NB4 (cell line): ENCODE results near the gene SOCS7.

ENCODE experiments used
- DNase-seq: peaks from one replicate; pipeline ENCODE4 v3.0.0; 2010; ENCODE audit warnings: low read depth
- H3K4me3 ChIP-seq: one replicate; pipeline ENCODE4 v1.5.1; 2011; ENCODE audit warnings: mild to moderate bottlenecking, low read depth, low read length, moderate library complexity
- MYC ChIP-seq: IDR thresholded peaks from 2 replicates; pipeline ENCODE4 v1.6.1; 2011; ENCODE audit warnings: low read depth, low read length
- POLR2A ChIP-seq: IDR thresholded peaks from 2 replicates; pipeline ENCODE4 v1.6.1; 2011; ENCODE audit warnings: mild to moderate bottlenecking; ENCODE audit not compliant: insufficient read length; ENCODE audit errors: extremely low read depth
- TF ChIP-seq, protein P1 (sequence below): IDR thresholded peaks from 2 replicates; pipeline ENCODE4 v1.6.1; 2011; ENCODE audit warnings: low read depth, low read length
- TF ChIP-seq, protein P2 (sequence below): IDR thresholded peaks from one replicate; pipeline ENCODE4 v1.5.1; 2012; ENCODE audit warnings: low read depth, low read length

Gene SOCS7

DNA sequence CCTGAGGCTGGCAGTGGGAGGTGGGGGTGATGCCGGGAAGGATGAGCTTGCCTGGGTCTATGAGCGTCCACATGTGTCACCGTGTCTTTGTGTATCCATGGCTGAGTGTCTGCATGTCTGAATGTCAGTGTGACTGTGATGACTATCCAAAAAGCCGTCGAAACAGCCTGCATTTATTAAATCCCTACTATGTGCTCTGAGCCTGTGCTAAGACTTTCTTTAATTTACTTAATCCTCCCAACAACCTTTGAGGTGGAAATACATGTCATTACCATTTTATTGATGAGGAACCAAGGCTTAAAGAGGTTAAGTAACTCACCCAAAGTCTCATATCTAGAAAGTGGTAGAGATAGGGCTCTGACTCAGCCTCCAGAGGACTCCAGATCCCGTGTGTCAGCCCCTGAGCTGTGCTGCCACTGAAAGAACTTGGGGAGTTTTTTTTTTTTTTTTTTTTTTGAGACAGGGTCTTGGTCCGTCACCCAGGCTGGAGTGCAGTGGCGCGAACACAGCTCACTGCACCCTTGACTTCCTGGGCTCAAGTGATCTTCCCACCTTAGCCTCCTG lies 96.6 kb downstream of the SOCS7 start:
- no peak for DNase-seq
- H3K4me3 ChIP-seq = no peak overlapping the region
- TF ChIP-seq POLR2A = no peak
- TF ChIP-seq MYC = no peak
- TF ChIP-seq, protein P1, sequence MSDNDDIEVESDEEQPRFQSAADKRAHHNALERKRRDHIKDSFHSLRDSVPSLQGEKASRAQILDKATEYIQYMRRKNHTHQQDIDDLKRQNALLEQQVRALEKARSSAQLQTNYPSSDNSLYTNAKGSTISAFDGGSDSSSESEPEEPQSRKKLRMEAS = no peak
- TF ChIP-seq, protein P2, sequence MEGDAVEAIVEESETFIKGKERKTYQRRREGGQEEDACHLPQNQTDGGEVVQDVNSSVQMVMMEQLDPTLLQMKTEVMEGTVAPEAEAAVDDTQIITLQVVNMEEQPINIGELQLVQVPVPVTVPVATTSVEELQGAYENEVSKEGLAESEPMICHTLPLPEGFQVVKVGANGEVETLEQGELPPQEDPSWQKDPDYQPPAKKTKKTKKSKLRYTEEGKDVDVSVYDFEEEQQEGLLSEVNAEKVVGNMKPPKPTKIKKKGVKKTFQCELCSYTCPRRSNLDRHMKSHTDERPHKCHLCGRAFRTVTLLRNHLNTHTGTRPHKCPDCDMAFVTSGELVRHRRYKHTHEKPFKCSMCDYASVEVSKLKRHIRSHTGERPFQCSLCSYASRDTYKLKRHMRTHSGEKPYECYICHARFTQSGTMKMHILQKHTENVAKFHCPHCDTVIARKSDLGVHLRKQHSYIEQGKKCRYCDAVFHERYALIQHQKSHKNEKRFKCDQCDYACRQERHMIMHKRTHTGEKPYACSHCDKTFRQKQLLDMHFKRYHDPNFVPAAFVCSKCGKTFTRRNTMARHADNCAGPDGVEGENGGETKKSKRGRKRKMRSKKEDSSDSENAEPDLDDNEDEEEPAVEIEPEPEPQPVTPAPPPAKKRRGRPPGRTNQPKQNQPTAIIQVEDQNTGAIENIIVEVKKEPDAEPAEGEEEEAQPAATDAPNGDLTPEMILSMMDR = no peak

DNA sequence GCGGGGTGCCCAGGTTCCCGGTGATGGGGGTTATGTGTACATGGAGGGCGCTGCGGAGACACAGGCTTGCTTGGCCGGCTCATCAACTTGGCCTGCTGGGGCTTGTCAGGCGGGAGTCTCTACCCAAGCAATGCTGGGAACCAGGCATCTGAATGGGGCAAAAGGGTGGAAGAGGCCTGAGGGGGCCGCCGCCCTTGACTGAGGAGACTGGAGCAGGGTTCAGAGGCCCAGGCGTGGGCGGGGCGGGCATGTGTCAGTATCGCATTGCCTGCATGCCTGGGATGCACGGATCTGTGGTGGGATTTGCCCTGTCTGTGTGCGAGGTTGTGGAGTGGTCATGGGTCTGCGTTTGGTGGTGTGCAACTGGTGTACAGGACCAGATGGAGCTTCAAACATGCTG lies 97.7 kb downstream of the SOCS7 start:
- DNase-seq = no peak

DNA sequence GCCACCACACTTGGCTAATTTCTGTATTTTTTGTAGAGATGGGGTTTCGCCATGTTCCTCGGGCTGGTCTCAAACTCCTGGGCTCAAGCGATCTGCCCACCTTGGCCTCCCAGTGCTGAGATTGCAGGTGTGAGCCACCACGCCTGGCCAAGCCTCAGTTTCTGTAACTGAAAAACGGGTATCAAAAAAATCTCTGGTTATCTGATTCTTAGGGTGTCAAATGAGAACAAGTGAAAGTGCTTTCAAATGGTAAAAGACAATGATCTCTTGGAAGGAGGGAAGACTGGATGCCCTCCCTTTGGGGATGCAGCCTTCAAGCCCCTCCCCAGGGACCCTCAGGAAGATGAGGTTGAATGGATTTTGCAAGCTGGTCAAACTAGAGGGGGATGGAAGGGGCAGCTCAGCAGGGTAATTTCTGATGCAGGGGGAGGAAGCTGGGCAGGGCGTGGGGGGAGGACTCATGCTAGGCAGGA lies 98.9 kb downstream of the SOCS7 start:
- no peak for TF ChIP-seq POLR2A
- TF ChIP-seq MYC = no peak
- TF ChIP-seq, protein P2 = no peak
- no peak overlapping the region for H3K4me3 ChIP-seq
- peak; percentile 35 for DNase-seq

More for the DNA sequence above, 97.7 kb downstream of the SOCS7 start:
- H3K4me3 ChIP-seq = no peak overlapping the region
- TF ChIP-seq, protein P1 = no peak

DNA sequence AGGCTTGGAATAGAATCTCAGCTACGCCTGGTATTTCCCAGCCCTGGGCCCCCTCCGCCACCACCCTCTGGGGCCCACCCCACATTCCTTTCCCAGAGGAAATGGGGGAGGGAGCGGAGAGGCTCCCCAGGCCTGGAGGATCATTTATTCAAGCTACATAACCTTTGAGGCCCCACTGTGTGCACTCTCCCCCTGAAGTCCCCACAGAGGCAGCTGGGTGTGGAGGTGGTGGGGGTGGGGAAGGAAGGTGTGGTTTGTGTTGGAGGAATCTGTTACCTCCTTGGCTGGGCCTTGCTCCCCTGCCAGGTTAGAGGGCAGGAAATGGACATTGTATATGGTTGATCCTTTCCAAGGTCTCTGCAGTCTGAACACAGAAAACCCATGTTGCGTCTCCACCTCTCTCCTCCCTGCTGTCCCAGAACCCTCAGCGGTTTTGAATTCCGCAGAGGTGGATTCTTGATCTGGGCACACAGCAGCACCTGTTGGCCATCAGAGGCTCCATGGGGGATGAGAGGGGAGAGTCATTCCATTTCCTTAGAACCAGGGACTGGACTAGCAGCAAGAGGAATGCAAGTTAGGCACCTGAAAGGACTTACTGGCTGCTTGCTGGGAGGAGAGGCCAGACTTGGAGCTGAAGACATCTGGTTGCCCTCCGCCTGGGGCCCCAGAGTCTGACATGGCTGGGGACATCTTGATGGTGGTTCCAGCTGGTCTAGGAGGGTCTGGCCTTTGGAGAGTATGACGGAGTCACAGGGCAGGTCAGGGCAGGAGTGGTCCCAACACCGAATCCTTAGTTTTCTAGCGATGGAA lies 99.6 kb downstream of the SOCS7 start:
- DNase-seq = no peak
- H3K4me3 ChIP-seq = no peak overlapping the region

DNA sequence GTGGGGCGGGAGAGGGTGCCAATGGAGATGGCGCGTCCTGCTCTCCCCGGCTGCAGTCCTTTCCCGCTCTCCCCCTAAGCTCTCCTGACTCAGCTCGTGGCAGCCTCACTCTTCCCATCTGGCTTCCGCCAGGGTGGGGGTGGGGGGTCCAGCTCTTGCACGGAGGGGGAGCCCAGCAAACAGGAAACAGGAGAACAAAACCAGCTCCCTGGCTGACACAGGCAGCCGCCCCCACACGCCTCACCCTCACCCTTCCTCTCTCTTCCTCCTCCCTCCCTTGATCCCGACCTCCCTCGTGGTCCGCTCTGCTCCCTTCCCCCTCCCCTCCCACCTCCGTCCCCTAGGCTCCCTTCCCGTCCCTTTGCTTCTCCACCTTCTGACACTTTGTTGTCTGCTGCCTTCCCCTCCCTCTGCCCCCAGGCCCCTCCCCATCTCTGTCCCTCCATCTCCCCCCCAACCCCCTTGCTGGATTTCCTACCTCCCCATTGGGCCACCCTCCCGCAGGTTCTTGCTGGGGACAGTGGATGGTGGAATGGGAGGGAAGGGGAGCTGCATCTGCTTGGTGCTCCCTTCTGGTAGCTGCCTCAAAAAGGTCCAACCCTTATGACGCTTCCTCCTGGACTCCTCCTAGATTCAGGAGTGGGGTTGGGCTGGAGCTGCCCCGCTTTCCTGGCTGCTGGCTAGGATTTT lies 100.3 kb downstream of the SOCS7 start:
- no peak overlapping the region for H3K4me3 ChIP-seq
- TF ChIP-seq POLR2A = no peak
- TF ChIP-seq, protein P2 = no peak
- DNase-seq = peak; percentile 51

More for the DNA sequence above, 99.6 kb downstream of the SOCS7 start:
- TF ChIP-seq, protein P1 = no peak
- TF ChIP-seq POLR2A = no peak
- TF ChIP-seq MYC = no peak
- TF ChIP-seq, protein P2 = no peak

DNA sequence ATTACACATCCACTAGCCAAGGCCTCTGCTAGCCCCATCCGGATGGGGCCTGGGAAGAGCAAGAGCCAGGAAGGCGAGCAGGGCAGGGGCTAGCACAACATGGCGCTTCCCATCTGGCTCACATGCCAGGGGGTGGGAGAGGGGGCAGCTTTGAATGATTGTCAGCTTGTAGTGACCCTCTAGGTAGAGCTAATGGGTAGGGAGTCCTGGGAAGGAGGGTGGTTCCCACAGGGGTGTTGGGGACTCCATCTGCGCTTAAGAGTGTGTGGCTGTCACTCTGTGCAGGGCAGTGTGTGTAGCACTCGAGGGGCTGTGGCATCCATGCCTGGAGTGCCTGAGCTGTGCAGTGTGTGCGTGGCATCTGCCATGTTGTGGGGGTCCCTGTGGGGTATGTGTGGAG lies 101.1 kb downstream of the SOCS7 start:
- TF ChIP-seq, protein P1 = no peak
- no peak for TF ChIP-seq POLR2A
- no peak for TF ChIP-seq MYC
- TF ChIP-seq, protein P2 = no peak
- no peak for DNase-seq
- no peak overlapping the region for H3K4me3 ChIP-seq
